GM18507 (cell line): ENCODE data around the gene AXDND1.

Source experiments
- DNase-seq: peaks from one replicate; pipeline ENCODE4 v3.0.0; 2011; ENCODE audit warnings: low read depth; ENCODE audit not compliant: insufficient read length; ENCODE audit errors: extremely low spot score
- FAIRE-seq: peaks from 2 replicates; lab custom pipeline; 2011; peaks lifted over from hg19 to GRCh38; lab: Jason Lieb, UNC

Gene AXDND1

GRCh38 chr1:179548666-179549367 is 183.0 kb downstream of the AXDND1 start:
- FAIRE-seq (no peak), DNase-seq (no peak)

DNA sequence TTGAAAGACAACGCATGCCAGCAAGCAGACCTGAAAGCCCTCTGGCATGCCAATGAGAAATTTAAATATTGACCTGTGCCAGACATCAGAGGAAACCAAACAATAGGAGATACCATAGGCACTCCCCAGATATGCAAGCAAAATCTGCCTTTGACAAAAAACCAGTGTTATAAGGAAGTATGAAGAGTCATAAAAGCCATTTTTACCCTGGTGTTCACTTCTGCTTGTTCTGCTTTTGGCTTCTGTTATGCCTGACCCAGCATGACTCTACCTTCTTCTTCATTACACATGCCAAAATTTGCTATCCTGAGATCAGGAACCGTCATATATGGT is 183.6 kb downstream of the AXDND1 start:
- FAIRE-seq (no peak), DNase-seq (no peak)

DNA sequence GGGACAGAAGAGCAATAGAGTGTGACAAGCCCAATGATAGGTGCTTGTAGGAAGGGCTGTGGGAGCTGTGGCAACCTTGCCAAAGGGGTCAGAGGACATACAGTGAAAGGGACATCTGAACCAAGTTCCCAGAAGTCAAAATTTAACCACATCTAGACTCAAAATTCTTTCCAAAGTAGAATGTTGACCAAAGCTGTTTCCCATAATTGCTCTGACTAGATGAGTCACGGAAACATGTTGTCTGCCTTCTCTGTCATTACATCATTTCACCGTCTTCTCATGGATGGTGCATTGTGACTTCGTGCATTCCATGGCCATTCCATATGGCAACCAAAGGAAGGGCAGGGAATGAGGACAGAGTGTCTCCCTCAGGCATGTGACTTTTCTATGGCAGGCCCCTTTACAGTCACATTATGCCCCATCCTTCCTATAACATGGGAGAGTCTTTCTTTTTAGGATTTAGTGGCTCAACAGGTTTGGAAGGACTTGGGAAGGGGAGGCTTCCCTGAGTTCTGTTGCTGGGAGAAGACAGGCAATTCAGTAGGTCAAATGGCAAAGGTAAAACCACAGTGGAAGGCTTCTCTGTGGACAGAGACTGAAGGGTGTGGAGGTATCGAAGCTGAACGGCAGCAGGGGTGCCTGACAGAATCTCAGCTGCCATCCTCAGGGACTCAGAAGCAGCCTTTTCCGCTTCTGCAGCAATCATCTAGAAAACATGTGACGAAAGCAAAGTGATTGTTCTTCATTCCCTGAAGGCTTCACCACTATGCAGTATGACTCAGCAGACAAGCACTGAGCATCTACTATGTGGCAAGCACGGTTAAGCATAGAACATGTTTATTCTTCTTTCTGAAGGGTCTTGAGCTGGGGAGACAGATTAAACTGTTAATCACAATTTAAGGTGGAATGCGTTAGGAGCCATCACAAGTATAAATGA is 185.2 kb downstream of the AXDND1 start:
- no peak for FAIRE-seq
- DNase-seq, result no peak

GRCh38 chr1:179554427-179554826 is 188.7 kb downstream of the AXDND1 start:
- DNase-seq, result no peak
- FAIRE-seq, result no peak

- FAIRE-seq, result no peak
These were observed 192.3 kb downstream of the AXDND1 start for GRCh38 chr1:179558078-179558477.

DNA sequence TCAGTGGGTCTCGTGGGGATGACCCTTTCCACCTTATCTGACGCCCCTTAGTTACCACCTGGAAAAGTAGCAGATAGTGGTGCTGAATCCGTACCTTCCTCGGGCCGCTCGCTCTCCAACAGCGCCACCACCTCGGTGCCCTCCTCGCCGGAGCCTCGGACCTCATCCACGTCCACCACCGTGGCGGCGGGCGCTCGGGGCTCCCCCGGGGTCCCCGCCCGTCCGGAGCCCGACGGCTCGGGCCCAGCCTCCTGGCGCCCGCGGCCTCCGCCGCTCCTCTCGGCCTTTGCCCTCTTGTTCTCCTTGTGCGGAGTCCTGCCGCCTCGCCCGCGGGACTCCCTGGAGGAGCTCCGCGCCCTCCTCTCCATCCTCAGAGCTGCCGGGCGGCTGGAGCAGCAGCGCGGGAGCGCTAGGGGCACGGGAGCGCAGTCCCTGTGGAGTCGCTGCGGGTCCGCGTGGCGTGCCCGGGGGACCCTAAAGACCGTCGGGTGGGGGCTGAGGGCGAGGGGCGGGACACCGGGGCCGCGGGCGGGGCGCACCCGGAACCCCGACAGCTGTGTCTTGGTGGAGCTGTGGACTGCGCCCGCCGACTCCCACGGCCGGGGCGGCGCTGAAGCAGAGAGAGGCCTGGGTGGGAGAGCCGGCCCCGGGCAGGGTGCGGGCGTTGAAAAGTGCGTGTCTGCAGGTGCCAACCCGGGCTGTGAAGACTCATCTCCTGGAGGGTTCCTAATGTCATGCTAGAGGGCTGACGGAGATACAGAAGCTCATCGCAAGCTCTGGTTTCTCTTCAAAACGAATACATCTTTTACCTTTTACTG is 209.9 kb downstream of the AXDND1 start, which contains the start of gene NPHS2:
NPHS2 (minus strand) TSS at position 452 of the 818 bp plus-strand sequence; CDS start at position 368, 84 bp downstream.
- FAIRE-seq (no peak), DNase-seq (no peak)

More at GRCh38 chr1:179558078-179558477, 192.3 kb downstream of the AXDND1 start:
- DNase-seq, result no peak

GRCh38 chr1:179576509-179576908 is 210.7 kb downstream of the AXDND1 start:
- FAIRE-seq, result no peak
- DNase-seq, result no peak

DNA sequence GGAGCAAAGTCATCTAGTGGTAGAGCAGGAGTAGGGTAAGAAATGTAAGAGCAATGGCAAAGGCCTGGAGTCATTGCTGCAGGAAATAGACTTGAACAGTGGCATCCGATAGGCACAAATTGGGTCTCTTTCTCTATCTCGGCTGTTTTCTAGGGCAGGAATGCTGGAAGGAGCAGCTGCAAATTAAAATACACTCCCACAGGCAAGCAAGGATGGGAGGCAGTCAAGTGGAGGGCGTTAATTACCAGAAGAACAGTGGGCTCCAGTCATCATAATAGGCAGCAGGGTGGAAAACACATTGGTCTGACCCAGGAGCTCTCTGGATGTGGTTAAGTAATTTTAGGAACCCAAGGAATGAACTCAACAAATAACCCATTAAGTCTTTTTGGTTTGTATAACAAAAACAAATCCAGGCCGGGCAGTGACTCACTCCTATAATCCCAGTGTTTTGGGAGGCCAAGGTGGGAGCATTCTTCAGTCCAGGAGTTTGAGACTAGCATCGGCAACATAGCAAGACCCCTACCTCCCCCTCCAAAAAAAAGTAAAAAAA is 218.1 kb downstream of the AXDND1 start:
- no peak for DNase-seq
- no peak for FAIRE-seq

- no peak for FAIRE-seq
These were observed 220.5 kb downstream of the AXDND1 start for GRCh38 chr1:179586107-179586823.

DNA sequence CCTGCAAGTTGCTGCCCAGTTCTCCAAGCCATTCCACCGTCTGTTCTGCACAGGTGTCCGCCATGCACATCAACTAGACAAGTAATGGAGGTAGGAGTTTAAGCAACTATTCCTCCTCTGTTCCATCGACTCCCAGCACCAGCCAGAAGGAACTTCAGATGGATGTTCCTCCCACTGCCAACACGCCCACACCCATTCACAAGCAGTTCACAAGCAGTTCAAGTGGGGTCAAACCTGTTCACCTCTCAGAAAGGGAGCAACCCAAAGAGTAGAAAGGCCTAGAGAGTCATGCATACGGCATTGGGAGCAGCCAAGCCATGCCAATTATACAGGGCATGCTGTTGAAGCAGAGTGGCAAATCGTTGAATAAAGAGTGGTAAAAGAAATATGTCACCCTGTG is 221.6 kb downstream of the AXDND1 start:
- no peak for DNase-seq
- no peak for FAIRE-seq

More at GRCh38 chr1:179586107-179586823, 220.5 kb downstream of the AXDND1 start:
- DNase-seq, result no peak

DNA sequence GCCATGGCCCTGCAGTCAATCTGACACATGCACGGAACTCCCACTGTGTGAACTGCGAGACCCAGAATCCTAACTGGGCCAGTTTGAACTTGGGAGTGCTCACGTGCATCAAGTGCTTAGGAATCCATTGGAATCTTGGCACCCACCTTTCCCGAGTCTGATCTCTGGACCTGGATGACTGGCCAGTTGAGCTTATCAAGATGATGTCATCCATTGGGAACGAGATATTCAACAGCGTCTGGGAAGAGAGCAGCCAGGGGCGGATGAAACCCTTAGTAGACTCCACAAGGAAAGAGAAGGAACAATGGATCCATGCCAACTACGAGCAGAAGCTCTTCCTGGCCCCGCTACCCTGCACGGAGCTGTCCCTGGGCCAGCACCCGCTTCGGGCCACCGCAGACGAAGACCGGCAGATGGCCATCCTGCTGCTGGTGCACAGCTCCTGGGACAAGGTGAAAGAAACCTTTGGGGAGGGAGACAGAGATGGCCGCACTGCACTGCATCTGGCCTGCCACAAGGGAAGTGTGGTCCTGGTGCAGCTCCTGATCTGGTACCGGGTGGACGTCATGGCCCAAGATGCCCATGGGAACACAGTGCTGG is 222.8 kb downstream of the AXDND1 start:
- no peak for FAIRE-seq
- DNase-seq, result no peak

DNA sequence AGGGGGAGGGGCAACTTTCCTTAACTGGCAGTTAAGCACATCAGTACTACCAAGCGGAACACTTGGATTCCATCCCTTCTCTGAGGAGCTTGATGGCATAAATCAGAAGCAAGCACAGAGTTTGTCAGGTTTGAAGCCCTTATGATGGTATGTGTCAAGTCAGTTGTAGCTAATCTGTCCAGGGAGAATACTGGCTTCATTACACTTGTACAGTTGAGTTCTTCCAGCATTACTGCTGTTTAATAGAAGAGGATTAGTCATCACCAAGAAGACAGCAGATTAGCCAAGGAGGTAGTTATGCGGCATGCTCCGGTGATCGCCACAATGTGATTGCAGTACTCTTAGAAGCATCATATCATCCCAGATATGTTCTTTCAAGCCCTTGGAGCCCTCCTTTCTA is 223.7 kb downstream of the AXDND1 start:
- no peak for FAIRE-seq
- no peak for DNase-seq

DNA sequence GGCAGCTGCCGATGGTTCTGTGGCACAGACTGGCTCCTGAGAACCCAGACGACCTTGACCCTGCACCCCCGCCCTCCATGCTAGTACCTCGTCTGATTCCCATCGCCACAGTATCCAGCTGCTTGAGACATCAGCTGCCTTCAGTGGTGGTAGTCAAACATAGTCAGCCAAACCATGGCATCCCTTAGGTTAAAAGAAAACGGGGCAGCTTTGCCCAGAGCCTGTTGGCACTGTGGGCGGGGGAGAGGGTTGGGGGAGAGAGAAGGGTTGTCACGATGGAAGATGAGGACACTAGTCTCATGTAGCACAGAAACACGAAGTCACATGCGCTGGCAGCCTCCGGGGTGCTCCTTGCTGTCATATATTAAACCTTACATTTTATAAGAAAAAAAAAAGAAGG is 224.9 kb downstream of the AXDND1 start:
- FAIRE-seq (no peak), DNase-seq (no peak)

DNA sequence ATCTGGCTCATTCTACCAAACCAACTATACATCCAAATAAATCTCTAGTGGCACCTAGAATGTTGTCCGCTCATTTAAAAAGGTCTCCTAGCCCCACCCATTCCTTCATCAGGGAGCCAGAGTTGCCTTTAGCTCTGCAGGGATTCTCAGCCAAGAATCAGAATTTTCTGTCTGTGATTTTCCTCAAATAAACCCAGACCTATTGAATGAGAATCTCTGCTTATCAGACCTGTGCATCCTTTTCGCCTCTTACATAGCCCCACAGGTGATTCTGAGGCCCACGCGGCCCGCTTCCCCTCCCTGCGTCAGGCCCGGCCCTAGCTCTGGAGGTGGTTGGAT is 225.5 kb downstream of the AXDND1 start:
- FAIRE-seq (no peak), DNase-seq (no peak)

GRCh38 chr1:179591592-179592580 is 226.1 kb downstream of the AXDND1 start, which contains the start of gene TDRD5:
TSS of gene TDRD5 (plus strand) at chr1:179591832. CDS start at chr1:179592616, 784 bp downstream.
- FAIRE-seq (no peak), DNase-seq (no peak)

GRCh38 chr1:179598631-179599030 is 232.9 kb downstream of the AXDND1 start:
- no peak for FAIRE-seq

DNA sequence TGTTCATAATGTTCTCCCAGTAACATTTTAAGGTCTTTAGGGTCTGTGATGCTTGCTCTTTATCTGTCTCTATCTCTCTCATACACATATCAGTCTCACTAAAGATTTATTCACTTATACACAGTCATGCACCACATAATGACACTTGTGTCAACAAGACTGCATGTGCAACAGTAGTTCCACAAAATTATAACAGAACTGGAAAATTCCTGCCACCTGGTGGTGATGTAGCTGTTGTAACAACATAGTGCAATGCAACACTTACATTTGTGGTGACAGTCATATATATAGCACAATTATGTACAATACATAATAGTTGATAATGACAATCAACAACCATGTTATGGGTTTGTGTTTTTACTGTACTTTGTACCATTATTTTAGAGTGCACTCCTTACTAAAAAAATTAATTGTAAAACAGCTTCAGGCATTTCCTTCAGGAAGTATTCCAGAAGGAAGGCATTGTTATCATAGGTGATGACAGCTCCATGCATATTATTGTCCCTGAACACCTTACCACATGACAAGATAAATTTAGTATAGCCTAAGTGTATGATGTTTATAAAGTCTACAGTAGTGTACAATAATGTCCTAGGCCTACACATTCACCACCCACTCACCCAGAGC is 234.0 kb downstream of the AXDND1 start:
- no peak for DNase-seq
- FAIRE-seq, result no peak

More at GRCh38 chr1:179598631-179599030, 232.9 kb downstream of the AXDND1 start:
- DNase-seq, result no peak
